ENCODE results near the gene ASB1. TPM values are rescaled to one million over a fixed set of nuclear protein-coding genes. Genes with fewer than 3 reads are reported as not detected.

ASB1 gene
- 10 to 100 TPM; 11.9 to 27.8 TPM for total RNA-seq

GRCh38 chr2:238426568-238427434 lies at the start of gene ASB1:
Gene ASB1, plus strand, starts transcription at chr2:238426927. Its CDS starts 144 bp downstream, at chr2:238427071.
- WGBS = under 1% methylated on average over 54 of the region's 104 CpGs
- peak; percentile 52 for DNase-seq (ENCODE audit: low spot score)
- no peaks in the 10 kb centered on the region for H3K36me3 ChIP-seq
- H3K4me1 ChIP-seq (replicated peaks) = no peaks in the 10 kb centered on the region
- H3K27ac ChIP-seq = peak within 1 kb of the TSS; percentile 90 to 93
- intact Hi-C loops (cut with DNase I) = no loop called here
- H3K4me3 ChIP-seq = peak within 1 kb of the TSS; percentile 78 to 95
- H3K9me3 ChIP-seq = no peaks in the 10 kb centered on the region
- TF ChIP-seq POLR2AphosphoS5 (IDR thresholded peaks at IDR 0.05) = no peak
- peak in 1 of 4 experiments; percentile 3 for TF ChIP-seq CTCF (IDR thresholded peaks at IDR 0.05)
- TF ChIP-seq POLR2A (IDR thresholded peaks at IDR 0.05) = no peak
- H3K27me3 ChIP-seq (replicated peaks; ENCODE audit: insufficient read depth) = no peaks in the 10 kb centered on the region

DNA sequence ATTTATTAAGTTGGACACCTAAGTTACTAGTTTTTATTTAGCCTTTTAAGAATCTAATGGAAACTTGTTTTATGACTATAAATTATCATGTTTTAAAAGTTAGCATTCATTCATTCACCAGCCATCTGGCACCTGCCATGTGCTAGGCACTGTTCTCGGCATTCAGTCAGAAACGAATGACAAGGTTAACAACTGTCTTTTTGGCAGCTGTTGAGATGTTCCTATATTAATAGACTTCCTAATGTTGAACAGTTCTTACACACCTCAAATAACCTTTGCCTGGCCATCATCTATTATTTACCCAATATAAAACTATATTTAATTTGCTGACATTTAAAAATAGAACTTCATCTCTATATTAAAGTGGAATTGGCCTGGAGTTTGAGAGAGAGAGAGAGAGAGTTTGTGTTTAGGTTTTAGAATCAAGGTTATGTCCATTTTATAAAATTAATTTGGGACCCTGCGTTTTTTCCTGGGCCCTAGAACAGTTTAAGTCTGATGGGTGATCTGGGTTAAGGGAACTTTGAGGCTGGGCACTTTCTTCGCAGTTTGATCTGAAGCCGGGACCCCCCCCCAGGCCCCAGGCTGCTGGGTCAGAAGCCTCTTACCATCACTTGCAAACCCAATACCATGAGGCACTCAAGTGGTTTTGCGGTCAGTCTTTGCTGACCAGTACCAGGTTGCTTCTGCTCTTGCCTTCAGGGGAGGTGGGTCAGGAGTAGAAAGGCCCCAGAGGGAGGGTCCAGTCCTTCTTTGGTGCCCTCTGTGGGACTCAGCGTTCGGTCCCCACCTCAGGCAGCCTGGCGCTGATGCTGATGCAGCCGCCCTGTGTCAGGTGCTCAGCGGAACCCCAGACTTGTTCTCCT lies 48.3 kb upstream of the ASB1 start:
- 82% methylated on average over 11 of the region's 11 CpGs for WGBS
- no peaks in the 10 kb centered on the region for H3K36me3 ChIP-seq
- H3K27me3 ChIP-seq (replicated peaks; ENCODE audit: insufficient read depth) = no peaks in the 10 kb centered on the region
- no peaks in the 10 kb centered on the region for H3K9me3 ChIP-seq
- no peak overlapping the region for H3K27ac ChIP-seq
- no peak for TF ChIP-seq POLR2A (IDR thresholded peaks at IDR 0.05)
- TF ChIP-seq CTCF (IDR thresholded peaks at IDR 0.05) = no peak
- no peak for TF ChIP-seq POLR2AphosphoS5 (IDR thresholded peaks at IDR 0.05)
- intact Hi-C loops (cut with DNase I) = no loop called here
- no peak for DNase-seq (ENCODE audit: low spot score)
- peaks cover 4% of the 10 kb centered on the region for H3K4me1 ChIP-seq (replicated peaks)
- H3K4me3 ChIP-seq = no peak overlapping the region

DNA sequence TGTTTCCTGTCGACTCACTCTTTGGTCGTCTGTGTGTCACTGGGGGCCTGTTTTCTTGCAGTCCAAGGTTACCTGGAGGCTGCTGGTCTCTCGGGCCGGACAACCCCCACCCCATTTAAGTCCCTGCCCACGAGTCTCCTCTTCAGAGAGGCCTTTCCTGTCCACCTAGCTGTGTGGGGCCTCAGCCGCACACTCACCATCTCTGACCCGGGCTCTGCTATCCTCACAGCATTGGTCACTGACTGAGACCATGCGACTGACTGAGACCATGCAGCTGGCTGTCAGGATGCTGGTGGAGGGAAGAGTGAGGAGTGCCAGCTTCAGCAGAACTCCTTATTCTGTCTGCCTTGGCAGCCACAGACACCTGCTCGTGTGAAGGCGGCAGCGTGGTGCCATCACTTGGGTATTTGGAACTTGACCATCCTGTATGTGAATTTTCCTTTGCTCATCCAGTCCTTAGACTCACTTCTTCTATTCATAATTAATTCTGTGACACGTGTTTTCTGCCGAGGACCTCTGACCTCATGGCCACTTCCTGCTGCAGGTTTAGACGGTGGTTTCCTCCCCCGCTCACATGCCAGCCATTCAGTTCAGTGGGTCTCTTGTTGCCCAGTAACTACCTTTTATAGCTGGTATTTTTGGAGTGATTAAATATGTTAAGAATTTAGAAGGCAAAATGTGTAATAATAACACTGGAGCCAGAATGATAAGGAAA lies 47.5 kb upstream of the ASB1 start:
- TF ChIP-seq POLR2A (IDR thresholded peaks at IDR 0.05) = no peak
- TF ChIP-seq POLR2AphosphoS5 (IDR thresholded peaks at IDR 0.05) = no peak
- no peak for TF ChIP-seq CTCF (IDR thresholded peaks at IDR 0.05)
- Histone ChIP-seq H3K27me3 (replicated peaks; ENCODE audit: insufficient read depth) (no peaks in the 10 kb centered on the region), H3K9me3 (no peaks in the 10 kb centered on the region), H3K4me1 (replicated peaks) (peaks cover 4% of the 10 kb centered on the region), H3K27ac (no peak overlapping the region), H3K4me3 (no peak overlapping the region), H3K36me3 (no peaks in the 10 kb centered on the region)
- DNase-seq (ENCODE audit: low spot score) = no peak
- intact Hi-C loops (cut with DNase I) = no loop called here
- 81% methylated on average over 15 of the region's 15 CpGs for WGBS

GRCh38 chr2:238380336-238380735 lies 46.4 kb upstream of the ASB1 start:
- TF ChIP-seq POLR2A (IDR thresholded peaks at IDR 0.05) (no peak), CTCF (IDR thresholded peaks at IDR 0.05) (no peak), POLR2AphosphoS5 (IDR thresholded peaks at IDR 0.05) (no peak)
- no peak overlapping the region for H3K27ac ChIP-seq
- peaks cover 4% of the 10 kb centered on the region for H3K4me1 ChIP-seq (replicated peaks)
- DNase-seq (ENCODE audit: low spot score) = no peak
- H3K9me3 ChIP-seq = no peaks in the 10 kb centered on the region
- intact Hi-C loops (cut with DNase I) = no loop called here
- no peaks in the 10 kb centered on the region for H3K27me3 ChIP-seq (replicated peaks; ENCODE audit: insufficient read depth)
- H3K36me3 ChIP-seq = no peaks in the 10 kb centered on the region
- 75% methylated on average over 5 of the region's 7 CpGs for WGBS
- H3K4me3 ChIP-seq = no peak overlapping the region
